EL (cell line): Measurements from ENCODE around the gene TNS3.

Experiments
- DNase-seq: peaks from one replicate; pipeline ENCODE4 v3.0.0-alpha.2; 2016

The TNS3 gene

DNA sequence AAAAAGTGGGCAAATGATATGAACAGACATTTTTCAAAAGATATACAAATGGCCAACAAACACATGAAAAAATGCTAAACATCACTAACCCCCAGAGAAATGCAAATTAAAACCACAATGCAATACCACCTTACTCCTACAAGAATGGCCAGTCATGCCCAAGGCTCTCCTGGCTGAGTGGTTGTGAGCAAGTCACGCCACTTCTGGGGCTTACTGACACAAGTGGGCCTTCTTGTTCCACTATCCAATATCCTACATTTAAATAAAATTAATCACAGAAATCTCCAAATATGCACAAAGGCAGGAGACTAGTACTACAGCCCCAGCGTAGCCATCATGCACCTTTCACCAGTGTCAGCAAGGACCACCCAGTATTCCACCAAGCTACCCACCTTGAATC, 181.9 kb downstream of the TNS3 start:
- no peak for DNase-seq

DNA sequence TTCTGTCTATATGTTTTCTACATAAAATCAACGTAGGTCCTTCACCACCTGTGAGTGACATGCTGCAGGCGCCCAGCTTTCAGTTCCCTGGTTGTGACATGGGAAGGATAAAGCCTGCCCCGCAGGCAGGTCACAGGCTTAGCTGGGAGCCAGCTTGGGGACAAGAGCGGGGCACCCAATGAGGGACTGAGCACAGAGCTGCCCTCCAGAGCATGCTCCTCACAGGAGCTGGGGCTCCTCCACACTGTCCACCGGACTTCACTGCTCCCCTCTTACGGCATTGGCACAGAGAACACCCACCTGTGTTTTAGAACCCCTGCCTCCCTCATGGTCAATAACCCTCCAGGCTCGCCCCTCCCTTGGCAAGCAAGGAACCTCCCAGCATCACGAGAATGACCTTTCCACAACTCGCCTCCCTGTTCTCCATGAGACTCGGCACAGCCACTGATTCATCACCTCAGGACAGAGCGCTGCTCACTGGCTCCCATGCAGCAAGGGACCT, 187.1 kb downstream of the TNS3 start:
- no peak for DNase-seq

DNA sequence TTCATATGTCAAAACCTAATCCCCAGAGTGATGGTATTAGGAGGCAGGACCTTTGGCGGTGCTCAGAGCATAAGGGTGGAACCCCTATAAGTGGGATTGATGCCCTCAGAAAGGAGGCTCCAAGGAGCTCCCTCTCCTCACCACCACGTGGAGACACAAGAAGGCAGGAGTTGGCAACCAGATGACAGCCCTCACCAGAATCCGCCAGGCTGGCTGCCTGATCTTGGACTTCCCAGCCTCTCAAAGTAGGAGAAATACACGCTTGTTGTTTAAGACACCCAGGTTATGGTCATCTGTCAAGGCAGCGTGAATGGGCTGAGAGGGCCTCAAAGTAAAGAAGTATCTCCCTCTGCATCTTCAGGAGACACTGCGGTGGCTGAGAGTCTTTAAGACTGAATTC, 187.7 kb downstream of the TNS3 start:
- no peak for DNase-seq

DNA sequence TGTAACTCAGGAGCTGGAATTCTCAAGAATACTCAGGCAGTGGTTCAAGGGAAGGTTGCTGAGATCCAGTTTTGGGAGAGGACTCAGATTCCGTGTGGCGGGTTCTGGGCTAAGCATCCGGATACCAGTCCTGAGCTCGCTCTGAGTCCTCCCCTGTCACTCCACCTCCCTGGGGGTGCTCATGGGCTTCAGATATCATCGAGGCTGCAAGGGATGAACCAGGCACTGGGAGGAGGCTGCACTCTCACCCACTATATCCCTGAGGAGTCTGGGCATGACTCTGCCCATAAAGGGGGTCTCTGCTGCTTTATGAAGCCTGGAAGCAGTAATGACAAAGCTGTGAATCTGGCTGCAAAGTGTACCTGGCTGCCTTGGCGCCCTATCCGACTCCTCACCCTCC, 188.5 kb downstream of the TNS3 start:
- DNase-seq = no peak

DNA sequence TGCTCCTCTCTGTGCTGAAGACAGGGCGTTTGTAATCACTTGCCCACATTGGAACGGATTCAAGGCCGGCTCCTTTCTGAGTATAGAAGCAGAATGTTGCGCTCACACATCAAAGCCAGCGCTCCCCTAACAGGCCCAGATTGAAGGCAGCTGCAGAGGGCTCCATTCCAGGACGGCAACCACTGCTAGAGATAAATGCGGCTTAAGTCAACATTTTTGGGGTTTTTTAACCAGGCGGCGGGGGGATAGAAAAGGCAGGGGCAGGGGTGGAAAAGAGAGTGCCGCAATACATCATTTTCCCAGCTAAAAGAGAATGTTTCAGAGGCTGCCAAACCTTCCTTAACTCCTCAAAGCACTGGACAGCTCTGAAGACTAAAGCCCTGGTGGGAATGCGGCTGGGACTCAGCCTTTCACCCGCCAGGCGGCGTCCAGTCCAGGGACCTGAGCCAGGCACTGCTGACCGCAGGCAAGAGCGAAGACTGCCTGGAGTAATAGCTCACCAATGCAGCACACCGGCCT, 189.6 kb downstream of the TNS3 start:
- DNase-seq = no peak

GRCh38 chr7:47391726-47392125, 190.2 kb downstream of the TNS3 start:
- no peak for DNase-seq

GRCh38 chr7:47390914-47391313, 191.0 kb downstream of the TNS3 start:
- DNase-seq = no peak

- DNase-seq = no peak
These were observed 191.8 kb downstream of the TNS3 start for GRCh38 chr7:47389923-47390630.

DNA sequence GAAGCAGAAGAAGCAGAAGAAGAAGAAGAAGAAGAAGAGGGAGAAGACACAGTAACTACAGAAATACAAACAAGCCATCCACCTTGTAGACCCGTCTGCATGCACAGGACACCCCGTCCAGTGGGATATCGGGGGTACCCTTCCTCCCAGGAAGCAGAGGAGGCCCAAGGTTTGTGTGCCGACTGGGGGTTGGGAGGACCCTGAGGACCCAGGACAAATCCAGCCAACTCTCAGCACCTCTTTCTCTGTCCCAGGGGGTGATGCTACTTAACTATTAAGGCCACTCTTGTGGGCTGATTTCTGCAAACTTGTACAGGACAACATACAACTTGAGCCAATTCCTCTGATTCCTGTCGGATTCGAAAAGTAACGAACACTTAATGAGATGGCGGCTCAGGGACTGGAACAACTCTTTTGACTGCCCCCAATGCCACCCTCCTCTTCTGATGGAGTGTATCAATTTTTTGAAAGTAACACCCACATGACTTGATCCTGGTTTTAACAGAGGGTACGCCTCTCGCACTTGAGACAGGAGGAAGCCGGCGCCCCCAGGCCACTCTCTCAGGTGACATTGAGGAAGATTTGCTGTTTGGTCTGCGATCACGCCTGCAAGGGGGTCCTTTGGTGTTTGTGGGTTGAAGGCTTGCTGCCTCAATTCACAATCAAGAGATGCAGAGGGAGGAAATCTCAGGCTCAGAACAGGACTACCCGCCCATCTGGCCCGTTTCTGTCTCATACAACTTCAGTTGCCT, 192.6 kb downstream of the TNS3 start:
- no peak for DNase-seq

- DNase-seq = no peak
These were observed 194.4 kb downstream of the TNS3 start for GRCh38 chr7:47387506-47387905.

- DNase-seq = no peak
These were observed 195.6 kb downstream of the TNS3 start for GRCh38 chr7:47386273-47386835.

DNA sequence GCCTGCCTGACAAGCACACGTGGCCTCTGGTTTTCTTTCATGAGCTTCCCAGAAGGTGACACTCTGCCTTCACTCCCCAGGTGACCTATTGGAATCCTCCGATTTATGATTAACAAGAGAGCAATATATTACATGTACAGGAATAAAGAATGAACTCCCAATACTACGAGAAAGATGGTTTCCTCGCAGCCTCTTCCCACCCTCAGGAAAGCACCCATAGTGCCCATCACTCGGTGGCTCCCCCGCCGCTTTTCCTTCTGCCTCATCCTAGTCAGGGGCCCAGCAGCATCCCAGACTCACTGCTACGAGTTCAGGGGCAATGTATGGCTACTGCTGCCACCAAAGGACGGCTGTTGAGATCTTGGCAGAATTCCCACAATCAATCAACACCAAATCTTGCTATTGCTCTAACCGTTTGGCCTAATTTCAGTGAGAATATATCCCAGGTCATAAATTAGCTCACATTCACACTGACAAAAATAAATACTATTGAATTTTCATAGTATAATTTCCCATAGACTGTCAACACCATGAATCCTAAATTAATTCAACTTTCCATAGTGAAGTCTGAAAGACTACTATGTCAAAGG, 196.3 kb downstream of the TNS3 start:
- DNase-seq = no peak

DNA sequence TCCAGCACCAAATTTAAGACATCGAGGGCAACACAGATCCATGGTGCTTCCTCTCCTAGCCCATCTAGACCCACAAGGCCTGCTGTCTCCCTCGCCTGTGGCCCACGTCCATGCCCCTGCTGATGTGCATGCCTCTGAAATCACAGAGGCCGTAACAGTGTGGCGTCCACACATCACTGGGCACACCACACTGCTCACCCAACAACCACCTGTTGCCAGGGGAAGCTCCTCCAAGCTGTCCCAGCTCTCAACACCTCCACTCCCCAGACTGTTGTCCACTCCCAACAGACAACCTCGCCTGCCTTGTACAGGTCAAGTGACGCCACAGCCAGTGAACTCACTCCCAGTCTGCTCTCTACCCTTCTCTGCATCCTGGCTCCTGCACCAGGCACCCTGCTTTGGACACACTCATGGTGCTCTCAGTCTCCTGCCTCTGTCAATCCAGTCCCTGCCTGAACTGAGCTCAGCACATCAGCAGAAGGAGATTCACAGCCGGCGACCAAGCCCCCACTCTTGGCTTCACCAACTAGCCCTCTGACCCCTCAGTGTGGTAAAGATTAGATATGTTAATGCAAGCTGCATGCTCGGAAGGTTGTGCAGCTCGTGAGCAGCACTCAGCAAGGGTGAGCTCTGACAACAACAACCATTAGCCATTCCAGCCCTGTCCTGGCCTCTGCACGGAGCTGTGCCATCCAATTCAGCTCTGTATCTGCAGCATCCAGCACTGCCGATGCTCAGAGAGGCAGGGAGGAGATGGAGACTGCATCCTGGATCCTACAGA, 197.0 kb downstream of the TNS3 start:
- DNase-seq = no peak

- DNase-seq = no peak
These were observed 198.0 kb downstream of the TNS3 start for GRCh38 chr7:47383696-47384445.

GRCh38 chr7:47383072-47383471, 198.8 kb downstream of the TNS3 start:
- peak; percentile 60 for DNase-seq

DNA sequence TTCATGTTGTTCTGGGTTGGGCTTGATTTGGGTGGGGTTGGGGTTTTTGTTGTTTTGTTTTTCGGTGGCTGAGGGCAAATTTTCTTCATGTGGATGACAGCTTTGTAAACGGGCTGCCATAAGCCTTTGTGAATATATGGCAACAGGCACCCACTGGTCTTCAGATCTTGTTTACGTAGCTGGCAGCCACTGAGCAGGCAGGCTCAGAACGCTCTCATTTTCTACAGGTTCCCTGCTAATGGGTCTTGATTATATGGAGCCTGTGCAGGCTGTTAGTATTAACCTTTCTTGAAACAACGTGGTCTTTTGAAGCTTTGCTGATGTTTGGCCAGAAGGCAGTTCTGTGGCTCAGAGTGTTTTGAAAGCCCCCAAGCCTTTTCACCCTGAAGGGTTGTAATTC, 199.7 kb downstream of the TNS3 start:
- DNase-seq = no peak

- DNase-seq = no peak
These were observed 200.8 kb downstream of the TNS3 start for GRCh38 chr7:47381134-47381495.

DNA sequence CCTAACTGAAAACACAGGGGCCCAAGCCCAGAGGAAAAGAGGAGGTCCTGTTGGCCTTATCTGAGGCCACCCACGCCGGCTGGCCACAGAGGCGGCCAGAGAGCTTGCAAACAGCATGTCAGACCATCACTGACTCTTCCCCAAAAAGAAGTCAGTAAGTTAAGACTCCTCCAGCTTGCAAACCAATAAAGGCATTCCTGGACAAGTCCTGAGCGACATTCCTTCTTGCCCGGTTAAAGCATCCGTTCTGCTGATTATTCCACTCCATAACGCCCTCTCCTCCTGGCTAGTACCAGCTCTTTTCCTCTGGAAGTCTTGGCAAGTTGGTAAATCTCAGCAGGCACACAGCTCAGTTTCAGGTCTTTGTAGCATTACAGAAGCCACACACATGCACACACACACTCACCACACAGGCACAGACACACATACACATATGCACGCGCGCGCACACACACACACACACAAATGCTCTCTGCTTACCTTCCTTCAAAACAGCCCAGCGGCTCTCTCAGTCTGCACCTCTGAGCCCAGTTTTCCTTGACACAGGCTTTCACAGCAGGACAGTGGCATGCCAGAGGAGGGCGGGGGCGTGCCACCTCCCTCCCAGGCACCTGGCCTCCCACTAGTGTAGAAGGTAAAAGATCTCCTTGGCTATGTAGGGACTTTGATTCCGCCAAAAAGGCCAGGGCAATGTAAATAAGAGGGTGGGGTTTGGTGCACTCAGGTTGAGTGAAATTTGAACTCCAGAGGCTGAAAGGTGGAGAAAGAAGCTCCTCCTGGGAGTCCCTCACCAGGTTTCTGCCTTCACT, 201.4 kb downstream of the TNS3 start:
- DNase-seq = no peak

DNA sequence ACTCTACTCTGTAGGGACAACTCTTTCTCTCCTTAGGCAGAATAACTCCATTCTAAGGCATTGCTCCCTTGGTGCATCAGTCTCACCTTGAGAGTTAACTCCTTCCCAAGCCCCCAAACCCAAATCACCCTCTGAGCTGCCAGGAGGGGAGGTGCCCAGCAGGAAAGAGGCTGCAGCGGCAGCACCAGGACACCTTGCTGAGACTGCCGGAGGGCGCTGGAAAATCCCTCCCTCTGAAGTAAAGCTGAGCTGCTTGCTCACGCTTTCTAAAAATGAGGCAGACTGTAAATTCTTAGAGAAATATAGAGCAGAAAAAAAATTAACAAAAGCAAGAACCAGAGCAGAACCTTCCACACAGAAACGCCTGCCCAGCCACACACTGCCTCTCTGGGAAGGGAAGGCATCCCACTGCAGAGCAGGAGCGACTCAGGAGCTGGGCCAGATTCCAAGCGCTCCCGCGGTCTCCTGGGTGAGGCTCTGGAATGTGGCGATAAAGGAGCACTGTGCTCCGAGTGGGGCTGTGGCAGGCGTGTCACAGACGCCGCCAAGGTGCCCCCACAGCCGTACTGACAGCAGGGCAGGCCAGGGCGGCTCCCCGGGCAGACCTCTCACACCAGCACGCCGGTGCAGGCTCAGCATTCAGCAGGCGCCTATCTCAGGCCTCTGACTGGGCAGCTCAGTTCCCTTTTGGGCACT, 202.1 kb downstream of the TNS3 start:
- peak; percentile 81 for DNase-seq

- DNase-seq = no peak
These were observed 203.0 kb downstream of the TNS3 start for GRCh38 chr7:47378728-47379395.
